GM12874 (cell line): ENCODE measurements around the gene GALNT14.

Source experiments
- CTCF ChIP-seq: IDR thresholded peaks from 2 replicates; pipeline ENCODE4 v1.5.1; 2011; ENCODE audit warnings: low read depth, mild to moderate bottlenecking, control low read depth, low read length, moderate library complexity; ENCODE audit not compliant: insufficient read depth

Gene GALNT14, protein sequence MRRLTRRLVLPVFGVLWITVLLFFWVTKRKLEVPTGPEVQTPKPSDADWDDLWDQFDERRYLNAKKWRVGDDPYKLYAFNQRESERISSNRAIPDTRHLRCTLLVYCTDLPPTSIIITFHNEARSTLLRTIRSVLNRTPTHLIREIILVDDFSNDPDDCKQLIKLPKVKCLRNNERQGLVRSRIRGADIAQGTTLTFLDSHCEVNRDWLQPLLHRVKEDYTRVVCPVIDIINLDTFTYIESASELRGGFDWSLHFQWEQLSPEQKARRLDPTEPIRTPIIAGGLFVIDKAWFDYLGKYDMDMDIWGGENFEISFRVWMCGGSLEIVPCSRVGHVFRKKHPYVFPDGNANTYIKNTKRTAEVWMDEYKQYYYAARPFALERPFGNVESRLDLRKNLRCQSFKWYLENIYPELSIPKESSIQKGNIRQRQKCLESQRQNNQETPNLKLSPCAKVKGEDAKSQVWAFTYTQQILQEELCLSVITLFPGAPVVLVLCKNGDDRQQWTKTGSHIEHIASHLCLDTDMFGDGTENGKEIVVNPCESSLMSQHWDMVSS

GRCh38 chr2:31138037-31138962 lies at the start of gene GALNT14:
GALNT14 (minus strand) TSS chr2:31138440; CDS start chr2:31138086, 354 bp downstream.
- peak; percentile 36; the same call in 1 of the 2 replicates for TF ChIP-seq CTCF

GRCh38 chr2:31187166-31187565 lies 48.9 kb upstream of the GALNT14 start:
- TF ChIP-seq CTCF: no peak

GRCh38 chr2:31176742-31177141 lies 38.5 kb upstream of the GALNT14 start:
- no peak for TF ChIP-seq CTCF

GRCh38 chr2:31171142-31171541 lies 32.9 kb upstream of the GALNT14 start:
- no peak for TF ChIP-seq CTCF

DNA sequence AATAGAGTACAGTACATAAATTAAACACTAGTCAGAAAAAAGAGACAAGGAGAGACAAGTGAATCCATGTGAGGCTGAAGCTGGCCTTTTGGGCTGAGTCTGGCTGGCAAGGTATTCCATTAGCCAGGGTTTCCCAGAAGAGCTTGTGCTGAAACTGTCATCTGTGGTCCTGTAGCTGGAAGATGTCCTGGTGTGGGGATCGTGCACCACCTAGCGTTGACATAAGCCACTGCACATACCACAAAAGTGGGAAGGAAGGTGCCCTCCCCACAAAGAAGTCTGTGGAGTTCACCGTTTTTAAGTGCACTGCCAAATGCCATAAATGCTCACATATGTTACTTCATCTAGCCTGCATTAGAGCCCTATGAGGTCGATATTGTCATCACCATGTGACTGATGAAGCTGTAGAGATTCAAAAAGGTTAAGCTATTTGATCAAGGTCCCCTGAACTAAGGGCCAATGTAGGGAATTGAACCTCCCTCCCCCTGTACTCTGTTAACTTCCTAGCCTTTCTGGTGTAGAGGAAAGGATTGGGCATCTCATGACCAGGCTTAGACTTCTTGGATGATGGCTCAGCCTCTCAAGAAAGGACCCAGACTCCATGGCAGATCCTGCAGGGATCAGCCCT lies 31.9 kb upstream of the GALNT14 start:
- peak; percentile 91 for TF ChIP-seq CTCF

- TF ChIP-seq CTCF: no peak
Observed at GRCh38 chr2:31168291-31168690, 30.1 kb upstream of the GALNT14 start.
